SHP77 (cell line): ENCODE measurements around the gene CCNJL.

Source experiments
- DNase-seq, 2 experiments: peaks; one replicate each; lab custom pipeline; 2025; lab: John Stamatoyannopoulos, UW

The CCNJL gene

DNA sequence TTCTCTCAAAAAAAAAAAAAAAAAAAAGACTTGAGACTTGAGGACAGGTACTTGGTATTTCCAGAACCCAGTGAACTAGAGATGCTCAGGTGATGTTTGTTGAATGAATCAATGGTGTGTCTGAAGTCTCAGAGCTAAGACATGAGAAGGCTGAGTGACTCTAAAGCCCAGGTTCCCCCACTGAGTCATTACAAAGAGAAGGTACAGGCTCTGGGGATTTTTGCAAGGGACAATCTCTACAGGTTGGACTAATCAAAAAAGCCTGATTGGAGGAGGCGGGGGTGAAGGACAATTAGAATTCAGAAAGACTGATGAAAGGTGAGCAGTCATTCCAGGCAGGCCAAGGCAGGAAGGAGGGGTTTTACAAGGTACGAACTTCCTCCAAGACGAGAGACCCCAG lies 91.3 kb downstream of the CCNJL start:
- no peak for DNase-seq

DNA sequence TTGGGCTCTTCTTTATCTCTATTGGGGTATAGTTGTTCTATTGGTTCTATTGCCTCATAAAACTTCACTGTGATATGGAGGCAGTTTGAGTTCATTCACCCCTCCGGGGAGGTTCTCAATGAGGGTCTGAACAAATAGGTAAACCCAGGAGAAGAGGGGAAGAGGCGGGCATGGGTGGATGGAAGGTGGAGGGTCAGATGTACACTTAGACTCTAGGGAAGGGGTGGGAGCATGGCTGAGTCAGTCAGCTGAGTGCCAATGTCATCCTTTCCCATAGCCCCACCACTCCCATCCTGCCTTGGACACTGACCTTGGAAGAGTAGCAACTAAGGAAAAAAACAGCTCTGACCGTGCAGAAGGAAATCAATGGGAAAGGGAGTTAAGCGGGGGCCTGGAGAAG lies 93.0 kb downstream of the CCNJL start:
- DNase-seq = no peak

DNA sequence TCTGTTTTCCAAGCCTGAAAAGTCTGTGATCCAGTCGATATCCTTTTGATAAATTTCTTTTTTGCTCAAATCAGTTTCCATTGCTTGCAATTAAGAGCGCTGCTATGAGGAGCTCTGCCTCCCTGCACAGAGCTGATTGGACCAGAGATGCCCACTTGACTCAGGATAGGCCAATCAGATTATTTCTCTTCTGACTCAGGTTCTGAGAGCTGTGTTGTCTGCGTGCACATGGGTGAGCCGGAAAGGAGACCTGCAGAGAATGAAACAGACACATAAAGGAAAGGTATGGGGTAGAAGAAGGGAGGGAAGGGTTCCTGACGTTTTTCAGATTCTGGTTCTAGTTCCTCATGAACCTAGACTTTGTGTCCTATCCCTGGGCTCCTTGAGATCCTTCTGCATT lies 98.8 kb downstream of the CCNJL start:
- peak; percentile 51 to 73 for DNase-seq

DNA sequence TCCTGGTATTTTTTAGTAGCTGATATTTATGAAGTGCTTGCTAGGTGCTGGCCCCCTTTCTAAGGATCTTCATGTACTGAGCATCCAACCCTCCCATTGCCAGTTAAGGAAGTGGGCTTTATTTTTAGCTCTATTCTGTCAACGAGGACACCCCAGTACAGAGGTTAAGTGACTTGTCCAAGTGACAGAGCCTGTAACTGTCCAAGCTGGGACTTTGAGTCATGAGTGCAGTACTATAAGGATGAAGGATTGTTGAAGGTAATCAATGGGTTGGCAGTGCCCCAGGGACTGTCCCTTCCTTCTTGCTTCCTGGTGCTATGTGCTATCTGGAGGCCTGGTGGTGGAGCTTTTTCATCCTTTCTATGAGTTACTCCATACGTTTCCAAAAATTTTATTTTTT lies 101.0 kb downstream of the CCNJL start:
- DNase-seq = no peak

DNA sequence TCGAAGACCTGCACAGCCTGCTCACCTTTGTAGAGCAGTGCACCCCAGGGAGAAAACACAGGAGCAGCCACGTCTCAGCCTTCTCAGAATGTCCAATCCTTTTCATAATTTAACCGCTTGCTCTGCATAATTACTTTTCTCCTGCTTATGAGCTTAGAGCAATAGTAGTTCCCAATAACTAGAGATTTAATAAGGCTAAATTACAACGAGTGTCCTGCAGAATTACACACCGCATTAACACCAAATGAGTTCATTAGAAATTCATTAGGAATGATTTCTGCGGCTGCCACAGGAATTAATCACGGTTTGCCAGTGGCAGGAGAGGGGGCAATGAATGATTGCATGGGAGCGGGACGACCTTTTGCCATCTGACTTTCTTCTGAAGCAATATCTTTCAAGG lies 101.8 kb downstream of the CCNJL start:
- DNase-seq = no peak

DNA sequence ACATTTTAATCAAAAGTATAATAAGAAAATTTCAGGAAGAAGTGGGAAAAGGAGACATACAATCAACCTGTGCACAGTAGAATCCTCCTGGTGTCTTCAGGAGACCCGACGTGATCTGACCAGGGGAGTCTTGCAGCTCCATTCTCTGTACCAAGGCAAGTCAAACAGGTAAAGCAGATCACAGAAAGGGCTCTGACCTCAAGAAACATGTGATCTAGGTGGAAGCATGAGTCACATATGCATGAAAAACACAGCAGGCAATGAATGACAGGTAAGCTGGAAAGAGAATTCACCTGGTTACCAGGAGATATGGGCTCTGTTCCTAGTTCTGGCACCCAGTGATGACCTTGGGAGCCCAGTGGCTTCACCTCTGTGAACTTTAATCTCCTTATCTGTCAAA lies 102.4 kb downstream of the CCNJL start:
- DNase-seq = no peak

DNA sequence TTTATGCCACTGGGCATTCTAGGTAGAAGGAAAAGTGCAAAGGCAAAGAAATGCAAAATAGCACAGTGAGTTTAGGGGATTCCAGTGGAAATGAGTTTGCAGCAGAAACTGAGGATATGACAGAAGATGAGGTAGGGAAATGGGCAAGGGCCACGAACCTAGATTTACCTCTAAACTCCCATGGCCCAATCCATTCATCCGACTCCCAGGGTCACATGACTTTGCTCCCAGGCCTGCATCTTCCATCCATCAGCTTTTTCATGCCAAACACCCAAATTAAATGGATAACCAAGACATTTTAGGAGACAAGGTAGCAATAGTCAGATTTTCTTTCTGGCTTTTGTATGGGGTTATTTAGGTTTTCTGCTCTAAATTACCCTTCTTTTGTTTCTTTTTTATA lies 105.3 kb downstream of the CCNJL start:
- DNase-seq = no peak
